Measurements from ENCODE around the gene PDCL3.
A peak's percentile ranks its signal among the peaks of the same experiment; 100 is the strongest.

Gene PDCL3

GRCh38 chr2:100588071-100588786 is 25.4 kb downstream of the PDCL3 start:
- no peak overlapping the region for H3K4me3 ChIP-seq (ENCODE audit: low read depth, low read length)
- in situ Hi-C loops (cut with HindIII; ENCODE audit: low sequenced_read_pairs) = no loop called here
- no peak for TF ChIP-seq CTCF (IDR thresholded peaks at IDR 0.05; ENCODE audit: low read depth, low read length)
- DNase-seq (ENCODE audit: low read depth, low spot score) = peak; percentile 66

GRCh38 chr2:100589527-100589926 is 26.7 kb downstream of the PDCL3 start:
- TF ChIP-seq CTCF (IDR thresholded peaks at IDR 0.05; ENCODE audit: low read depth, low read length) = no peak
- no peak overlapping the region for H3K4me3 ChIP-seq (ENCODE audit: low read depth, low read length)
- DNase-seq (ENCODE audit: low read depth, low spot score) = no peak
- in situ Hi-C loops (cut with HindIII; ENCODE audit: low sequenced_read_pairs) = no loop called here

GRCh38 chr2:100592226-100592625 is 29.4 kb downstream of the PDCL3 start:
- no peak for DNase-seq (ENCODE audit: low read depth, low spot score)
- in situ Hi-C loops (cut with HindIII; ENCODE audit: low sequenced_read_pairs) = no loop called here
- H3K4me3 ChIP-seq (ENCODE audit: low read depth, low read length) = no peak overlapping the region
- no peak for TF ChIP-seq CTCF (IDR thresholded peaks at IDR 0.05; ENCODE audit: low read depth, low read length)

GRCh38 chr2:100596465-100596864 is 33.7 kb downstream of the PDCL3 start:
- DNase-seq (ENCODE audit: low read depth, low spot score) = no peak
- in situ Hi-C loops (cut with HindIII; ENCODE audit: low sequenced_read_pairs) = no loop called here
- TF ChIP-seq CTCF (IDR thresholded peaks at IDR 0.05; ENCODE audit: low read depth, low read length) = no peak
- H3K4me3 ChIP-seq (ENCODE audit: low read depth, low read length) = no peak overlapping the region

GRCh38 chr2:100599566-100599965 is 36.8 kb downstream of the PDCL3 start:
- H3K4me3 ChIP-seq (ENCODE audit: low read depth, low read length) = no peak overlapping the region
- TF ChIP-seq CTCF (IDR thresholded peaks at IDR 0.05; ENCODE audit: low read depth, low read length) = no peak
- DNase-seq (ENCODE audit: low read depth, low spot score) = no peak
- in situ Hi-C loops (cut with HindIII; ENCODE audit: low sequenced_read_pairs) = no loop called here

GRCh38 chr2:100601661-100602060 is 38.9 kb downstream of the PDCL3 start:
- no peak for DNase-seq (ENCODE audit: low read depth, low spot score)
- in situ Hi-C loops (cut with HindIII; ENCODE audit: low sequenced_read_pairs) = no loop called here
- H3K4me3 ChIP-seq (ENCODE audit: low read depth, low read length) = no peak overlapping the region
- TF ChIP-seq CTCF (IDR thresholded peaks at IDR 0.05; ENCODE audit: low read depth, low read length) = no peak
